ENCODE data around the gene CCSER2.
"Not testable (repeated sequence)": the region's sequence is repeated elsewhere in the genome, so short reads cannot be mapped to it uniquely, and the experiment has no call there.

The CCSER2 gene

GRCh38 chr10:84523526-84523925 lies 195.1 kb downstream of the CCSER2 start:
- no peak for TF ChIP-seq CTCF (IDR thresholded peaks at IDR 0.05; ENCODE audit: extremely low read depth, insufficient read depth, missing control alignments)
- in situ Hi-C loops (cut with MboI; ENCODE audit: low pct_unique_long_range_greater_than_20kb, low sequenced_read_pairs, unreplicated experiment), result no loop called here
- DNase-seq (ENCODE audit: low spot score), result no peak

GRCh38 chr10:84524435-84524834 lies 196.0 kb downstream of the CCSER2 start:
- DNase-seq (ENCODE audit: low spot score), result no peak
- in situ Hi-C loops (cut with MboI; ENCODE audit: low pct_unique_long_range_greater_than_20kb, low sequenced_read_pairs, unreplicated experiment), result no loop called here
- TF ChIP-seq CTCF (IDR thresholded peaks at IDR 0.05; ENCODE audit: extremely low read depth, insufficient read depth, missing control alignments), result no peak

- in situ Hi-C loops (cut with MboI; ENCODE audit: low pct_unique_long_range_greater_than_20kb, low sequenced_read_pairs, unreplicated experiment), result no loop called here
- DNase-seq (ENCODE audit: low spot score), result no peak
Measured at GRCh38 chr10:84525120-84525806, 196.9 kb downstream of the CCSER2 start.

GRCh38 chr10:84525807-84526182 lies 197.4 kb downstream of the CCSER2 start:
- DNase-seq (ENCODE audit: low spot score); in situ Hi-C loops (cut with MboI; ENCODE audit: low pct_unique_long_range_greater_than_20kb, low sequenced_read_pairs, unreplicated experiment): not testable (repeated sequence)

More at GRCh38 chr10:84525120-84525806, 196.9 kb downstream of the CCSER2 start:
- no peak for TF ChIP-seq CTCF (IDR thresholded peaks at IDR 0.05; ENCODE audit: extremely low read depth, insufficient read depth, missing control alignments)

- in situ Hi-C loops (cut with MboI; ENCODE audit: low pct_unique_long_range_greater_than_20kb, low sequenced_read_pairs, unreplicated experiment); DNase-seq (ENCODE audit: low spot score): not testable (repeated sequence)
Measured at GRCh38 chr10:84527386-84527785, 199.0 kb downstream of the CCSER2 start.

- in situ Hi-C loops (cut with MboI; ENCODE audit: low pct_unique_long_range_greater_than_20kb, low sequenced_read_pairs, unreplicated experiment); DNase-seq (ENCODE audit: low spot score): not testable (repeated sequence)
Measured at GRCh38 chr10:84528526-84528925, 200.1 kb downstream of the CCSER2 start.

- in situ Hi-C loops (cut with MboI; ENCODE audit: low pct_unique_long_range_greater_than_20kb, low sequenced_read_pairs, unreplicated experiment), result loop anchor here (10.0 kb wide), 1 partner anchor 156 kb away; no protein-coding TSS in a partner anchor
- DNase-seq (ENCODE audit: low spot score), result no peak
- no peak for TF ChIP-seq CTCF (IDR thresholded peaks at IDR 0.05; ENCODE audit: extremely low read depth, insufficient read depth, missing control alignments)
Measured at GRCh38 chr10:84530724-84531325, 202.4 kb downstream of the CCSER2 start.

- no peak for TF ChIP-seq CTCF (IDR thresholded peaks at IDR 0.05; ENCODE audit: extremely low read depth, insufficient read depth, missing control alignments)
- in situ Hi-C loops (cut with MboI; ENCODE audit: low pct_unique_long_range_greater_than_20kb, low sequenced_read_pairs, unreplicated experiment), result loop anchor here (10.0 kb wide), 1 partner anchor 157 kb away; no protein-coding TSS in a partner anchor
- DNase-seq (ENCODE audit: low spot score), result no peak
Measured at GRCh38 chr10:84531396-84531795, 203.0 kb downstream of the CCSER2 start.
